ENCODE data around the gene ZFYVE27.

The ZFYVE27 gene

DNA sequence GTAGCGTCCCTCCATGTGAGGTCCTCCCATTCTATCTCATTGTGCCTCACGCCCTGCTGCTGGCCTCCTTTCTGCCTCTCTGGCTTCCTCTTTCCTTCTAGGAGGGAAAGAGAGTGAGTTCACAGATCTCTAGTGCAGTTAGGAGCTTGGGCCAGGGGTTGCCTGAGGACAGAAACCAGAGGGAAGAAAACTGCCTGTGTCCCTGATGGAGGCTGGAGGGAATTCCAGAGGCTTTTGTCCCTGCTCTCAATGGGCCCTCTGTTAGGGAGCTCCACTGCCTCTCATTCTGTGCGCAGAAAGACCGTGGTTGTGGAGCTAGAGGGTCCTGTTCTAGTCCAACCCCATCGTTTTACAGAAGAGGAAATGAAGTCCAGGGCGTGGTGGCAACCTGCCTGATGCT is 18.8 kb upstream of the ZFYVE27 start:
- TF ChIP-seq, protein P1, sequence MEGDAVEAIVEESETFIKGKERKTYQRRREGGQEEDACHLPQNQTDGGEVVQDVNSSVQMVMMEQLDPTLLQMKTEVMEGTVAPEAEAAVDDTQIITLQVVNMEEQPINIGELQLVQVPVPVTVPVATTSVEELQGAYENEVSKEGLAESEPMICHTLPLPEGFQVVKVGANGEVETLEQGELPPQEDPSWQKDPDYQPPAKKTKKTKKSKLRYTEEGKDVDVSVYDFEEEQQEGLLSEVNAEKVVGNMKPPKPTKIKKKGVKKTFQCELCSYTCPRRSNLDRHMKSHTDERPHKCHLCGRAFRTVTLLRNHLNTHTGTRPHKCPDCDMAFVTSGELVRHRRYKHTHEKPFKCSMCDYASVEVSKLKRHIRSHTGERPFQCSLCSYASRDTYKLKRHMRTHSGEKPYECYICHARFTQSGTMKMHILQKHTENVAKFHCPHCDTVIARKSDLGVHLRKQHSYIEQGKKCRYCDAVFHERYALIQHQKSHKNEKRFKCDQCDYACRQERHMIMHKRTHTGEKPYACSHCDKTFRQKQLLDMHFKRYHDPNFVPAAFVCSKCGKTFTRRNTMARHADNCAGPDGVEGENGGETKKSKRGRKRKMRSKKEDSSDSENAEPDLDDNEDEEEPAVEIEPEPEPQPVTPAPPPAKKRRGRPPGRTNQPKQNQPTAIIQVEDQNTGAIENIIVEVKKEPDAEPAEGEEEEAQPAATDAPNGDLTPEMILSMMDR (IDR thresholded peaks at IDR 0.05; ENCODE audit: low read depth, low read length) = no peak
- no peak for DNase-seq (ENCODE audit: extremely low read depth, low read depth)

DNA sequence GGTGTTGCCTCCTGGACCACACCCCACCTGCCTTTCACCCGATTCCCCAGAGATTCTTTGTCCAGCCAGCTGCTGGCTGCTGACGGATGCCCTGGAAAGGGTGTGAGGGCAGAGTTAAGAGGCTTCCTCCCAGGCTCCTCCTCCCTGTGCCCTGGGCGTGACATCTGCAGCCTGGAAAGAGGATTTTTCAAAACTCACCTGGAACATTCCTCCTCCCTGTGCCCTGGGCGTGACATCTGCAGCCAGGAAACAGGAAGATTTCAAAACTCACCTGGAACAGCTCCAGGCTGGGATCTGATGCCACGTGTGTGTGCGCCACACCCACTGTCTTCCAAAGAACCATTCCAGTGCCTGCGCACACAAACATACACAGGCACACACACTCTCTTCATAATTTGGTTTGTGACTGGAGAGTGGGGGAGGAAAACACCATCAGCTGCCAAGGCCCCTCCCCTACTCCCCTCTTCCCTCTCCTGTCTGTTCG is 18.2 kb upstream of the ZFYVE27 start:
- TF ChIP-seq, protein P1 (IDR thresholded peaks at IDR 0.05; ENCODE audit: low read depth, low read length) = no peak
- no peak for DNase-seq (ENCODE audit: extremely low read depth, low read depth)

DNA sequence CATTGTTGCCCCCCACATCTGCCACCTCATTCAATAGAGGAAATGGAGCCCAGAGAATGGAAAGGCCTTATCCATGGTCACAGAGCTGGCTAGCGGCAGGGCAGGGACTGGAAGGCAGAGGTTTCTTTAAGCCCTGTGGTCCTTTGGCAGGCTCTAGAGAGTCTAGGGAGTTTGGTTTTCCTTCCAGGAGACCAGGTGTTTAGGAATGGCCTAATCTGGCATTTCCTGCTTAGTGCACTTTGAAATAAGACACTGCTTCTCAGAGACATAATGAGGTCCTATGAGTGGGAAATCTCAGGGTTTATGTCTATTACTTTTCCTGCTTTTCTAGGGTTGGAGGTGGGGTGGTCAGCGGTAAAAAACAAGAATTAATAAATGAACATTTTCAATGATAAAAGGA is 17.3 kb upstream of the ZFYVE27 start:
- DNase-seq (ENCODE audit: extremely low read depth, low read depth) = no peak
- TF ChIP-seq, protein P1 (IDR thresholded peaks at IDR 0.05; ENCODE audit: low read depth, low read length) = no peak

DNA sequence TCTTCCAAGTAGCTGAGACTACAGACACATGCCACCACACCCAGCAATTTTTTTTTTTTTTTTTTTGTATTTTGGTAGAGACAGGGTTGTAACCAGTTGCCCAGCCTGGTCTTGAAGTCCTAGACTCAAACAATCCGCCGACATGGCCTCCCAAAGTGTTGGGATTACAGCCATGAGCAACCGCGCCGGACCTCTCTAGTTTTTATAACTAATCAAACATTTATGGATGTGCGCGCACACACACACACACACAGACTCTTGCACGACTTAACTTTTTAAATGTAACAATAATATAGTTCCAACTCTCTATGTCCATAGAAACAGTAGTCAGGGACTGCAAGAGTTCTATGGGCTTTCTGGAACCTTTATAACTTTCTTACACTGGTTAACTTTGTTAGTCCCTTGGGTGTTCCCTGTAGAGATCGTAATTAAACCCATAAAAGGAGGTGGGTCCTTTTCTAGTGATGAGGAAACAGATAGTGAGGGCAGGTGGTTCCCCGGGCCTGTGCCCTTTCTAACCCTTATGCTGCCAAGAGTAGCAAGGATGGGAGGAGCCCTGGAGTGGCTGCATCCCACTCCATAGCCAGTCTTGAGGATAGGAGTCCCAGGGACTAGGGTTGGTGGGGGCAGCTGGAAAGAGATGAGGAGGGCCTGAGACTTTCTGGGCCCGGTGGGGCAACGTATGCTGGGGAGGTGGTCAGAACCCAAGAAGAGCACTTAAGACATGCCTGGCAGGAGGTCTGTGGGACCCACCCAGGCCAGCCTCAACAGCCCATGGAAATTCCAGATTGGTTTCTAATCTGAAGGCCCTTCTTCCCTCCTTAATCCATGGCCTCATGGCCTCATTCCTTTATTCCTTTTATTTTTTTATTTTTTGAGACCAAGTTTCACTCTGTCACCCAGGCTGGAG is 14.8 kb upstream of the ZFYVE27 start:
- no peak for DNase-seq (ENCODE audit: extremely low read depth, low read depth)
- TF ChIP-seq, protein P1 (IDR thresholded peaks at IDR 0.05; ENCODE audit: low read depth, low read length) = no peak

DNA sequence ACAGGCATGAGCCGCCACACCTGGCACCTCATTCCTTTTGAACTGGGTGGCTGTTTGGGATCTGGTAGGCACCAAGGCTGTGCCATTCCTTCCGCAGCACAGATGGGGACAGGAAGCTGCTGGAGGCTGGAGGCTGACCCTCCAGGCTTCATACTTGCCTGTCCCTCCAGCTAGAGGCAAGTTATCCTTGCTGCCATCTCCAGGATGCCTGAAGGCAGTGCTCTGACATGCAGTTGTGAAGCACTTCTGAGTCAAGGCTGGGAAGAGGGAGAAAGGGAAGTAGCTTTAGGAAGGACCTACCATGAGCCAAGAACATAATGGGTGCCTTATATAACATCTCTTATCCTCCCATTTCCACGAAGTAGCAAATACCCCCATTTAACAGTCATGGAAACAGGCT is 13.9 kb upstream of the ZFYVE27 start:
- TF ChIP-seq, protein P1 (IDR thresholded peaks at IDR 0.05; ENCODE audit: low read depth, low read length) = no peak
- DNase-seq (ENCODE audit: extremely low read depth, low read depth) = no peak

DNA sequence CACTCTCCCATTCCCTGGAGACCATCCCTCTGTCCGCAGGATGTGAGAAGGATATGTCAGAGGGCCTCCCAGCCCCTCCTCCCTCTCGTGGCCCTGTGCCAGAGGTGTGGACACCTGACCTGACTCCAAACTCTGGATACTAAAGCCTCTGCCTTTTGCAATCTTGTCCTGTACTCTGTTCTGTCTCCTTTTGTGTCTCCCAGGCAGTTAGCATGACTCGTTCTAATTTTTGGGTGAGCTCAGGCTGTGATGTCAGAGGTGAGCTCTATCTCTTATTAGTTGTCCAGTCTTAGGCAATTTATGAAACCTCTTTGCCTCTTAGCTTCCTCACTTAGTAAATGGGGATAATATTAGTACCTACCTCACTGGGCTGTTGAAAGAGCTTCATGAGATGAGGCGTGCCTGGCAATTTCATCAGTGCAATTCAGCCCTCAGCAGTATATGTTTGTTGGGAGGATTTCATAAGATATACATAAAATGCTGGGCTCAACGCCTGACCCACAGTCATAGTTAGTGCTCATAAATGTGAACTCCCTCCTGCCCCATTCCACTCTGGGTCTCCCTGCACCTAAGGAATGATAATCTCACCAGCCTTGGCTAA is 12.5 kb upstream of the ZFYVE27 start:
- DNase-seq (ENCODE audit: extremely low read depth, low read depth) = no peak
- TF ChIP-seq, protein P1 (IDR thresholded peaks at IDR 0.05; ENCODE audit: low read depth, low read length) = no peak

DNA sequence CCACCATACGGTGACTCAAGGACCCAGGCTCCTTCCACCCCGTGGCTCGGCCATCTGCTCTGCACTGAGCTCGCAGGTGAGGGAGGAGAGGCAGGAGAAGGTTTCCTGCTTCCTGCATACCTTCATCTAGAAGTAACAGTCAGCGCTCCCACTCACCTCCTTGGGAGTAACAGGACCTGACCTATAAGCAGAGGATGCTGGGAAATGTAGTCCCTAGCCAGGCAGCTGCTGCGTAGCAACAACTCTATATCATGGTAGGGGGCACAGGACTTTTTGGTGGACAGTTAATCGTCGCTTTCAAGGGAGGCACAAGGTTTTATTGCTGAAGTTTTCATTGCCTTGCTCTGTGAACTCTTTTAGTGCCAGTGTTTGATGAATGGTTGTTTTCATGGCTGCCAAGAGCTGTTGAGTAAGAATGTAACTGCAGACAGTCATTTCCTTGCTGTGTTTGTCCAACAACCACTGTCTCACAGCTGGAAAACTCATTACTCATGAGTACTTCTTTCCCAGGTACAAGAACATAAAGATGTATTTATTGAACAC is 10.2 kb upstream of the ZFYVE27 start:
- DNase-seq (ENCODE audit: extremely low read depth, low read depth) = no peak

More for the DNA sequence above, 10.2 kb upstream of the ZFYVE27 start:
- TF ChIP-seq, protein P1 (IDR thresholded peaks at IDR 0.05; ENCODE audit: low read depth, low read length) = no peak

All from AG09319 (cell line).